AG20443 (cell line): ENCODE results near the gene CENPP.

Experiments
- DNase-seq: peaks from one replicate; pipeline ENCODE4 v3.0.0; 2012; ENCODE audit warnings: low spot score, mixed read lengths

Gene CENPP

DNA sequence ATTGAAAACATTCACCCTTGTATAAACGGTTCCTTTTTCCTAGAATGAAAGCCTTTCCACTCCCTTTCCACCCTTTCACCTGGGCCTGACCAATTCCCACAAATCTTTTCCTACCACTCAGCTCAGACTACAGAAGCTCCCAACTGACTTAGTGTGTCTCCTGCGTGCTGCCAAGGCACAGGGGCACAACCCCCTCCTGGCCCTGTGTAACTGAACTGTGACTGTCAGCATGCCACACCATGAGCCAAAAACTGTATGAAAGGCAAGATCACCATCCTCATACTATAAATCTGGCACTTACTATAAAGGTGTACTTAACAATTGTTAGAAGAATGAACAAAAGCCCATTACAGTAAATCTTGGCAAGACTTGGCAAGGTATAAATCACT lies 12.1 kb upstream of the CENPP start:
- DNase-seq, result no peak

- no peak for DNase-seq
These were observed 10.3 kb upstream of the CENPP start for GRCh38 chr9:92315456-92315855.

- no peak for DNase-seq
These were observed 1.3 kb upstream of the CENPP start for GRCh38 chr9:92324431-92324830.

DNA sequence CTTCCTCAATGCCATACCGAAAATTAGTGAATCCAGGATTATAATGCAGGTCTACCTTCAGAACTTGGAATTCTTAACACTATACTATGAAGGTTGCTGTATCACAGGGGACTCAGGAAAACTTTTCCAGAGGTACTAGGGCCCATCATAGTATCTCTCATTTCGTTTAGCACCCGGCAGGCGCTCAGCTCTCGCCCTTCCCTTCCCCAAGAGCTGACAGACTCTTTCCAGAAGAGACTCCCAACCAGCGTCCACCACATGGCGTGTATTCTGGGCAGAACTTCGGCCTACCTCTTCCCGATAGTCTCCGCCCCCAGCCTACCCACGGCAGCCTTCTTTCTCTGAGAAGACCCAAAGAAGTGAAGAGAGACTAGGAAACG lies 874 bp upstream of the CENPP start:
- no peak for DNase-seq

DNA sequence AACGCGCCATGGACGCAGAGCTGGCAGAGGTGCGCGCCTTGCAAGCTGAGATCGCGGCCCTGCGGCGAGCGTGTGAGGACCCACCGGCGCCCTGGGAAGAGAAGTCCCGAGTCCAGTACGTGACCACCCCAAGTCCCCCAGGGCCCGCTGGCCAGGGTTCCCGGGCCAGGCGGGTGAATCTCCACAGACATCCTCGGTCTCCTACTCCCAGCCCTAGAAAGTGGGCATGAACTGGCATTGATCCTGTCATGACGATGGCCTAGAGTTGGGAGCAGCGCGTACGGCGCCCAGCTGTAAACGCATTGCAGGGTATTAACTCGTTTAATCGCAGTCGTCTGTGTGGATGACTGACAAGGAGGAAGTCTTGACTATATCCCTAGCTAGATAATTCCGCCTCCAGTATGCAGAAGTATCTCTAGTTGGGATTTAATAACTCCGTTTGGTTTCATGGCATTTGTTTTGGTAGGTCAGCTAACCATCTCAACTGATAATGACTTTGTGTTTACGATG lies 293 bp downstream of the CENPP start:
- no peak for DNase-seq

DNA sequence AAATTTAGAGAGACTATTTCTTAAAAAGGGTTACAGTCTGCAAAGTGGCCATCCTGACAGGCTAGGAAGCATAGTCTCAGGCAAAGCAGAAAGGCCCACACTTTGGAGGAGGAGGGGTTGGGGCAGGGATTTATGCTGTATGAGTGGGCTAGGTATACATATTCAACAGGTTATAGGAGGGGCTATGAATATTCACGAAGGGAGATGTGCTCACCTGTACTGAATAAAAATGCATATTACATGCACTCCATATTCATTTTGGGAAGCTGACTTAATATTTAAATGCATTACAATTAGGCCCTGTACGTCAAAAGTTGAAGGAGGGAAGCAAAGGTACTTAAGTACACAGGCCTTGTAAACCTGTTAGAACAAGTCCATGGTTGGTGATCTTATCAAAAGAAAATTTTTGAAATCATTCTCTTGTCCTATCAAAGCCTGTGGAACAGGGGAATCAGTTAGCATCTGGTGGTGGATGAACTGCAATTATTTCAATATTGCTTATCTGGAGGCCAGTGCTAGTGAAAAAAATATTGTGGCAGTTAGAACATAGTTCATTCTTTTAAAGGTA lies 1.6 kb downstream of the CENPP start:
- no peak for DNase-seq

DNA sequence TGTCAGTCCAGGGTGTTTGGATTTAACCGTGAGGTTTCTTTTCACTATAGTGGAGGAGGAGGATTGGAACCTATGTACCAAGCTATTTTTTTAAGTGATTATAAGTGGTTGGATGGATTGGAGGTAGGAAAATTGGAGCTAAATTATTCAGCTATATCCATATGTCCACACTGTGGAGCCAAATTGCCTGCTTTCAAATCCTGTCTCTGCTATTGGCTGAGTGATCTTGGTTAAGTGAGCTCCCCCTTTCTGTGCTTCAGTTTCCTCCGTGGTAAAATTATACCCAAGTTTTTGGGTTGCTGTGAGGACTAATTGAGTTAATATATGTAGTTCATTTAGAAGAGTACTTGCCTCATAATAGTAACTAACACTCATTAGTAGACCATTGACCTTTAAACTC lies 2.5 kb downstream of the CENPP start:
- DNase-seq, result peak; percentile 45

DNA sequence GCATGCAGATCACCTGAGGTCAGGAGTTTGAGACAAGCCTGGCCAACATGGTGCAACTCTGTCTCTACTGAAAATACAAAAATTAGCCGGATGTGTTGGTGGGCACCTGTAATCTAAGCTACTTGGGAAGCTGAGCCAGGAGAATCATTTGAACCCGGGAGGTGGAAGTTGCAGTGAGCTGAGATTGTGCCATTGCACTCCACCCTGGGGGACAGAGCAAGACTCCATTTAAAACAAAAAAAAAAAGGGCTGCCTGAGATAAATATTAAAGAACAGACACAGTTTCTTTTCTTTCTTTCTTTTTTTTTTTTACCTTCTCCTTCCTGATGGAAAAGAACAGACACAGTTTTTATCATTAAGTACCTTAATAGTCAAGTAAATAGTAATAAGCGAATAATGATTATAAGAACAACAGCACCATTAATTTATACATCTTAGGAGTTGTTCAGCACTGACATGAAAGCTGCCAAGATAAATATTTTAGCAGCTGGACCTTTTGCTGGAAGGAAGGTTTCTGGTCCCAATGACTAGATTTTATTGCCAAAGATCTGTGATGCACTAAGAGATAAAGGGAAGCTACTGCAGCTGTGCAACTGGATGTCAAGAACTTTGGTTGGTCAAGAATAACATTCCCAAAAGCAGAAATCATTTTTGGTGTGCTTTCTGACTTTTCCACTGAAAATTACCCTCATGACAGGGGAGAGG lies 7.0 kb downstream of the CENPP start:
- DNase-seq, result no peak

- DNase-seq, result no peak
These were observed 7.5 kb downstream of the CENPP start for GRCh38 chr9:92333282-92333634.

DNA sequence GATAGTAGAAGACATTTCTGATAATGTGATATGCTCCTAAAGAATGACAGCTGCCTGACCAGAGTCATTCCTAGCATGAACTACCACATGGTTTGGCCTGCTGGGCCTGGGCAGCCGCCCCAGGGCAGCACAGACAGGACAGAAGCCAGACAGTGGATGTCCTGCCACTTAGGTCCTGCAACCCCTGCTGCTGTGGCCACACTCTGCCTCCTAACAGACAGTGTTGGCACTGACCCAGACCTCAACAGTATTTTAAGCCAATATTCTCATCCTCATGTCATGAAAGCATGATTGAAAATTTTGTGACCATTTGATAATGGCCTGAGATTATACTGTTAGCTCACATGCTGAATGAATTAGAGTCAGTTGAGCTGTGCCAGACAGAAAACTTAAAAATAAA lies 15.8 kb downstream of the CENPP start:
- DNase-seq, result peak; percentile 11

DNA sequence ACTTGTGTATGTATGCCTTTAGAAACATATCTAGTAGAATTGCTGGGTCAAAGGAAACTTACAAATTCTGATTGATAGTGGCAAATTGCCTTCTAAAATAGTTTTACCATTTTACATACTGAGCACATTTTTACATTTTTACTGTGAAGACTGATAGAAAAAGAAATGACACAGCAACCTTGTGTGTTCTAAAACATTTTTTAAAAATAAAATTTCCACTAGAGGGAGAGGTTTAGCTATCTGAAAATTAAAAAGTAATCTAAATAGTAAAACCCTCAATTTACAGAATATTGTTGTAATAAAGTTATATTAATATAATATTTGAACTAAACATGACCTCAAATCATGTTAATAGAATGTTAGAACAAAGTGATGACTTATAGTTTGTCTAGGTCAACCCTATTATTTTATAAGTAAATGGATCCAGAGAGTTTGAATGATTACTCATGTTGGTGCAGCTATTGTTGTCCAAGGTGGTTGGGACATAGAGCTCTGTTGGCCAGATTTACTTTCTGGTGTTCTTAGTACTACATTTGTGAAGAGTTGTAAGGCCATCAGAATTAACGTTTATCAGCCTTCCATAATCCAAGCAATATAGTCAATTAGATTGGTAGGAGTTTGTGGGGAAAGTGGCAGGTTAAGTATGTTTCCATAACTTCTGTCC lies 17.2 kb downstream of the CENPP start:
- DNase-seq, result peak; percentile 43

GRCh38 chr9:92345582-92345981 lies 19.8 kb downstream of the CENPP start:
- no peak for DNase-seq

DNA sequence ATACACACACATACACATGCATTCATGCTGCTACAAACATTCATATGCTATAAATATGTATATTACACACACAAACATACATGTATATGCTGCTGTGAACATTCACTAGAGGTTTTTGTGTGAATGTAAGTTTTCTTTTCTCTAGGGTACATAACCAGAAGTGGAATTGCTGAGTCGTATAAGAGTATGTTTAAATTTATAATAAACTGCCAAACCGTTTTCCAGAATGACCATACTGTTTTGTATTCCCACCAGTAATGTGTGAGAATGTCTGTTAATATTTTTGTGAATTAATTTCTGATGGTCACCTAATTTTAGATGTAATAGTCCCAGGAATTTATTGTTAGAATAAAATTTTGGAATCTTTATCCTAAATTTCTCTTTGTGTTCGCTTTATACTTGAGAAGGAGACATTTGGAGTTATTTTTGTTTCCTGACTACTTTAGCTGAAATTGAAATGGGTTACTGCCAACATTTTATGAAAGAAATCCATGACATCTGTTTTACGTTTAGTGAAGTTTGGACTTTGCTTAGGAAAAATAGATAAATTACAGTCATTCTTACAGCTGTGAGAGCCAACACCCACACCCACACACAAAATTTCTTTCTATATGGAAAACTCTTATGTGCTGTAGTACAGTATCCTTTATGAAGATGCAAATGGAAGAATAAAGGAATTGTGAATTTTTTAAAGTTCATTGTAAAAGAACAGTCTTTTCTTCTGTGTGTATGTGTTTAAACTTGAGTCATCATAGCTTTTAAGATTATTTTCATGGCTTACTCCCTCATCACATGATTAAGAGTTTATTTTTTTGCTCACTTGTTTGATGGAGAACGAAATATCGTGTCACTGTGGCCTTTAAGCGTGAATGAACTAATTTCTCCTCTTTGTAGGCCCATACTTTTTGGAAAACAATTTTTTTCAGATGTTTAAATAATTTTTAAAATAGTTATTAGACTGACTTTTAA lies 24.3 kb downstream of the CENPP start:
- DNase-seq, result peak; percentile 40

- DNase-seq, result no peak
These were observed 25.0 kb downstream of the CENPP start for GRCh38 chr9:92350740-92351133.

DNA sequence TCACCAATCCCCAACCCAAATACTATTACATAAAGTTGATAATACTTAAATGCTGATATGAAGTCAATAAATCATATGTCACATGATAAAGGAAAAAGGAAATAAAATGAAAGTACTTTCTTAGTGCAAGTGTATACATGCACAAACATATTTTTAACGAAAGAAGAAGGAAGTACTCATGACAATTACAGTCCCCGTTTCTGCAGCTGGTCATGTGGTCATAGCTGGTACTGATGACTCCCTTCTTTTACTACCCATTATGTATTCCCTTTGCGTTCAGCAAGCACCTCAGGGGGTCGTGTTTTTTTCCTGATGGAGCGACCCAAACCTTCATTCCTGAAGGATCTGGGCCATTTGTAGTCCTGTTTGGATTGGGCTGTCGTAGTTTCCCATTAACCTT lies 27.3 kb downstream of the CENPP start:
- DNase-seq, result no peak

DNA sequence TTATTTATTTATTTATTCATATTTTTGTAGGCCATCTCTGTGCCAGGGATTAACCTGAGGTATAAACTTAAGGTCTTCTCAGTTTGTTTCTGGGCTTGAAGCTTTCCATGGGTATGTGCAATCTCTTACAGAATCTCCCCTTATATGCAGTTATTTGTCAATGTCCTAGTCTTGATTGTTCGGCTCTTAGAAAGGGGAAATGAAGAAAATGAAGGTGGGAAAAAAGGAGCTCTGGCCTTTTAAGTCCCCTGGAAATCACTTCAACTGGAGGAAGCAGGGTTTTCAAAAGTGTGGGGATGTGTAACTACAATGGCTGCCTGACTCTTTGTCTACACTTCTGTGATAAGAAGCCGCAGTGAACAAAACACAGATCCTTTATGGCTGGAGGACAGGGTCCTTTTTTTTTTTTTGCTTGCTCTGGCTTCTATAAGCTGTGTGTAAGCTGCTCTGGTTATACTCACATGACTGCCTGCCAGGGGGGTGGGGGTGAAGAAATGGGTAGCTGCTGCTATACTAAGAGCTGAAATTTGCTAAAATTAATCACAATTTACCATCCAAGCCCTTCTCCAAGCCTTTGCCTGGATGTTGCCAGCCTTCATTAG lies 33.7 kb downstream of the CENPP start:
- no peak for DNase-seq

- no peak for DNase-seq
These were observed 34.3 kb downstream of the CENPP start for GRCh38 chr9:92360083-92360482.

DNA sequence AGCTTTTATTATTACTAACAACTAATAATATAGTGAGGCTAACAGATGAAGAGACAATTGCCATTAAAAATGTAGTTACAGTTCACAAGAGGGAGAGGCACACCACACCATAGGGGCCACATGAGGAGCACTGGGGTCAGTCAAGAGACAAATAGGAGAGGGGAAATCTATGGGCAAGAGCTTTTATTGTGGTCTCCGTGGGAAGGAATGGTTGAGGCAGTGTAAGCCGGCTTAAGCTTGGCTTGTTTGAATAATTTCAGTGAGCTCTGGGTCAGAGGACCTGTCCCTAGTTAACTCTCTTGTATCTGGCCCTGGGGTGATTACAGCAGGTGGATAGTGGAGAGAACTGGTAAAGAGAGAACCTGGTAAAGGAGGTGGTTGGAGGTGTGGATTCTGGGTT lies 43.3 kb downstream of the CENPP start:
- no peak for DNase-seq

DNA sequence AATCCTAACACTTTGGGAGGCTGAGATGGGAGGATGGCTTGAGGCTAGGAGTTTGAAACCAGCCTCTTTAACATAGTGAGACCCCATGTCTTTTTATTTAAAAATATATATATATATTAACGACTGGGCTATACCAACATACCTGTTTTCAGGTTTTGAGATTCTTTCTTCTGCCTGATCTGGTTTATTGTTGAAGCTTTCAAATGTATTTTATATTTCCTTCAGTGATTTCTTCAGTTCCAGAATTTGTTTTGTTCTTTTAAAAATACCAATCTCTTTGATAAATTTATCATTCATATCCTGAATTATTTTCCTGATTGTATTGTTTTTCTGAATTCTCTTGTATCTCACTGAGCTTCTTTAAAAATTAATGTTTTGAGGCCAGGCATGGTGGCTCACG lies 47.4 kb downstream of the CENPP start:
- DNase-seq, result no peak

DNA sequence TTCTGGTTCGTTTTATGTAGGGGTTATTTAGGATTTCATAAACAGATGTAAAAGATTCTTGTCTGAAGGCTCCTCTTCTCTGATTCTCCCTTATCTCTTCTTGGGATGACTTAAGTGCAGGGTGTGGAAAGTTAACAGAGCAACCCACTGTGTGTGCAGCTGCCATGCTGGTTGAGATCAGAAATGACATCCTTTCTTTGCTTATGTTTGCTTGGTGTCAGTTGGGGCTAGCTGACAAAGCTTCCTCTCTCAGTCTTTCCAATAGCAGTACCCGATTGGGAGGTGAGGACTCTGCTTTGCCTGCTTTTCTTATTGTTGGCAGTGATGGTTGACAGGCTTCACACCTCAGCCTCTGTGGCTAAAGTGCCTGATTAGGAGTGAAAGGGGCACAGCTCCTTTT lies 52.1 kb downstream of the CENPP start:
- no peak for DNase-seq

GRCh38 chr9:92378865-92379560 lies 53.3 kb downstream of the CENPP start:
- DNase-seq, result peak; percentile 26
